Measurements from ENCODE around the gene LHX4.

LHX4 gene

DNA sequence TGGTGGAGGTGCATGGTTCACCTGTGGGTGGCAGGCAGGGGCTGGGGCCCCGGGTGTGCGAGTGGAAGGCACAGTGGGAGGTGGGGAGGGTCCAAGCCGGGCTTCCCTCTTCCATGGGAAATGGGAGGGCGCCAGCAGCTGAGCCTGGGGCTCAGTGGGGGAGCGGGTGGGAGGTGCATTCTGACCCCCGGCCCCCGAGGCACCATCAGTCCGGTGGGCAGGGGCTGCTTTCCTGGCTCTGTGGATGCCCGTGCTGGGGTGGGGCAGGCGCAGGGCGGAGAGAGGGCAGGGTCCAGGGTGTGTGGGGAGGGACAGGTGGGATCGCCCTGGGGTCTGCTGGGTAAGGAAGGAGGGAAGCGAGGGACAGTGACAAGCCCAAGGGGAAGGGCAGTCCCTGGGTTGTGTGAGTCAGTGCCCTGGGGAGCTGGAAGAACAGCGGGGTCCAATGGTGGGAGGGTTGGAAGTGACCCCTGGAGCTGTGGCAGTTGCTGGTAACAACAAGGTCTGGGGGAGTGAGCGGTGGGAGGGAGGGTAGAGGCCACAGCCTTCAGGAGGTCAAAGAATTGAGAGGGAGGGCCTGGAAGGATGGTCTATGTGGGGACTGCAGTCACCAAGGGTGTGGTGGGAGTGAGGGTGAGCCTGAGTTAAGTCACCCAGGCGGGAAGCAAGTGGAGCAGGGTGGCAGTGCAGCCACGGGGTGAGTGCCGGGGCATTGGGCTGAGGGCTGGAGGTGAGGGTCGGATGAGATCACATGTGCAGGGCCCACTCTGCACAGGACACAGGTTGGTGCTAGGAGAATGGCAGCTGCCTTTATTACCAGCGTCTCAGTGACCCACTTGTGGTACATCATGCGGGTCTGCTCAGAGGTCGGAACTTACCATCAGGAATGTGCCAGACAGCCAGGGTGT, 29.6 kb downstream of the LHX4 start:
- no peak for DNase-seq

DNA sequence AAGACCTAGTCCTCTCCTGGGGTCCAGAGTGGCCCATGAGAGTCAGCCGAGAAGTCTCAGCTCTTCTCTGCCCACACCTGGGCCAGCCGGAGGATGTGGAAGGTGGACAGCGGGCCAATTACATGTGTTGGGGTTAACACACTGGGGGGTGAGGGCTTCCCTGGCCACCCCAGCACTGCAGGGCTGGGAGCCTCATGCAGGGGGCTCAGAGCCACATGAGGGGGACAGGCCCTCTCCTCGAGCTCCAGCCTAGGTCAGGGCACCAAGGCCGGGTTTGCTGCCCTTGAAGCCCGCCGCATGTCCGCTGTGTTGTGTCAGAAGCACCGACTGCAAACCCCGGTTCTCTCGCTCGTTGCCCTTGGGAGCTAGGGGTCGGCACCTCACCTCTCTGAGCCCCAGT, 30.5 kb downstream of the LHX4 start:
- no peak for DNase-seq

DNA sequence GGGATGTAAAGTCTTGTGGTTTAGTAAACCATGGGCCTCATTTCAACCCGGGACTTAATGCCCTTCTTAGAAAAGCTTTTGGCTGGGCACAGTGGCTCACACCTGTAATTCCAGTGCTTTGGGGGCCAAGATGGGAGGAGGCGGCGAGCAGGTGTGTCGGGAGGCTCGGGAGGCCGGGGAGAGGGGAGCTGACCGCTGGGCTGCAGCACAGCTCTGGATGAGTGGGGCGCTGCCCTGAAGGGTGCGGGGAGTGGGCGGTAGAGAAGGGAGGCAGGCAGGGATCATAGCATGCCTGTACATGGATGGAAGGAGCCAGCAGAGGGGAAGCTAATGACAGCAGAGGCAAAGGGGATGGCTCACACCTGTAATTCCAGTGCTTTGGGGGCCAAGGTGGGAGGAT, 31.0 kb downstream of the LHX4 start:
- DNase-seq: no peak

DNA sequence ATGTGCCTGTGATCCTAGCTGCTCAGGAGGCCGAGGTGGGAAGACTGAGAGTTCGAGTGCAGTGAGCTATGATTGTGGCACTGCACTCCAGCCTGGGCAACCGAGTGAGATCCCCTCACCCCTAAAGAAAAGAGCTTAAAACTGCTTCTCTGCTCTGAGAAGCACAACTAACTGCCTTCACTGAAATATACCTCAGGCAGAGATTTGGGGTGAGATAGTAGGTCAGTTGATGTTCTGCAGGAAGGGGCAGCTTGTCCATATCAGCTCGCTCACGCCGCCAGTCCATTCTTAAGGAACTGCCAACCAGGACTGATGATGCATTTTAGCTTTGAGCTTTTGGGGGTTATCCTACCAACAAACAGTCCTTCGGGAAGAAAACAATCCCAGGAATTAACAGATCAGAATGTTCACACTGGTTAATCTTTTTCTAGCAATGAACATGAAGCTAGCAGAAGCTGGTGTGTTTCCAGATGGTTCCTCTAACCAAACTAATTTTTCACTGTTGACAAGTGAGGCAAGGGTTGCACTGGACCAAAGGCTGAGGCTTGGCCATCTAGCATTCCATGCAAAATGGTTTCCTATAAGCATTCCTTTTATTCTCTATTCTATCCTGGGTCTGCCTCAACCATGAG, 31.6 kb downstream of the LHX4 start:
- no peak for DNase-seq

DNA sequence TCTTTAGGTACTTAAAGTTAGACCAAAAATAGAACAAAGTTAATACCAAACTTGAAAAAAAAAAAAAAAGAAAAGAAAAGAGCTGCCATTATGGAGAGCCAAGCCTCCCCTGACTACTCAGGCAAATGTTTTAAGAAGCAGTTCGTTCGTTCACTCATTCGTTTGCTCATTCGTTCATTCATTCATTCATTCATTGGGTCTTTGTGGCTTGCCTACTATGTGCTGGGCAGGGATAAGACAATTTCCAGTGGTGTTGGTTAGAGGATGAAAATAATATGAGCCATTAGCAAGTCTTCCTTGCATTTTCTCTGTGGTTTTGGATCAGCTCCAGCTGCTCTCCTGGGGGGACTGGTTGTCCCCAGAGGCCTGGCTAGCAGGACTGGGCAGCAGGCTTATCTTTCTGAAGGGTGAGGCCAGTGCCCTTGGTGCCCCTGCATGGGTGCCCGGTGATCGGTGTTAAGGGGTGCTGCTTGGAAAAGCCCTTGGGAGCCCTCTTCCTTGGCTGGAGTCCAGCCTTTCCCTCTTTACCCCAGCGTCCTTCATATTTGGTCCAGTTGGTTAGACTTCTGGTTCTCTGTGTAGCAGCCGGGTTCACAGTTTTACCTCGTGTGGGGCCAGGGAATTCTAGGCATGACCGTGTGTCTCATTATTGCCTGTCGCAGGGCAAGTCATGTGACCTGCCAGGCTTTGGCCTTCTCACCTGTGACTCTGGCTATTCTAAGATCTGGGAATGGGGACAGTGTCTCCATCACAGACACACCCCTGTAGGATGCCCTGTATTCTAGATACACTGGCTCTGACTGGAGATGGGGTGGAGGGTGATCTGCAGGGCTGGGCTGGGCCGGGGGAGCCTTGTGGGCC, 32.8 kb downstream of the LHX4 start:
- no peak for DNase-seq

DNA sequence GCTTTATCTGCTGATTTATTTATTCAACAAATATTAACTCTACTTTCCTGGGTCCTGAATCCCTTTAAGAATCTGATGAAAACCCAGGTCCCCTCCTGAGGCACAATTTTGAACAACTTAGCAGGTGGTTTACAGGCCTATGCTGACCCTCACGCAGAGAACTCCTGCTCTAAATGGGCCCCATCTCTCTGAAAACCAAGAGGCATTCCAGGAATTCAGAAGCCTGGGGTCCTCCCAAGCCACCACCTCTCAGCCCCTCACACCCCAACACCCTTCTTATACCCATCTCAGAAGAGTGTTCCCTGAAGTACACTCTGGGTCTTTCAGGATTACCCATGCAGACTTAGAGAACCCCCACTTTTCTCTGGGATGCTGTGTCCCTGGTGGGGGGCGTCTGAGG, 34.5 kb downstream of the LHX4 start:
- DNase-seq: no peak

DNA sequence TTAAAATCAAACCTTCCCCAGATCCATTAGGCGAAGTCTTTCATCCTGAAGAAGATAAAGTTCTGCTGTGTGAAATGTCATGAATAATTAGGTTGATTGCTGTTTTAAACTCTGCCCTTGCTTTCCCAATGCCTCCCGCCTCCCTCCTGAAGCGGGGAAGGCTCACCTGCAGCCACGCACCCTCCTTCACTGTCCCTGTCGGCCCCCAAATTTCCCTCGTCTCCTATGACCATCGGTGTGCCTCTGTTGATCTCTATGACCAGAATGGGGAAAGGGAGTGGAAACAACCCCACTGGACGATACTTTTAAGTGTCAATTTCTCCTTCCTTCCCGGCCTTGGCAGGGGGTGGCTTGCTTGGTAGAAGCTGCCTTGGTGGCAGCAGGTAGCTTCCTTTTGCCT, 35.1 kb downstream of the LHX4 start:
- DNase-seq: no peak

DNA sequence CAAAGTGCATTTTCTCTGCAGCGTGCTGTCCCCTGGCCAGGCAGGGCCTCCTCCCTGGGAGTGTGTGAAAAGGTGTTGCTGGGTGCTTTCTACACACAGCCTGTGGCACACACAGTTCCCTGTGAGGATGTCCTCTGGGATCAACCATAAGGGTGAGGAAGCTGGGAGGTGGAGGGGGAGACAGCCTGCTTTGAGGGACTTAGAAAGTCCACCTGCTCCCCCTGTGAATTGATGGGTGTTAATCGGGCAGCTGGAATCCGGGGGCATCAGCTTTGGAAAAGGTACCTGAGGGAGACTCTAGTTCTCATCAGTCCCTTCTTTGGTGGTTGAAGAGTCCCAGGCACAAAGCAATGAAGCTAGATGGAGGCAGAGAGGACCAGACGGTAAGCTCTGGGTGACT, 35.8 kb downstream of the LHX4 start:
- DNase-seq: no peak

DNA sequence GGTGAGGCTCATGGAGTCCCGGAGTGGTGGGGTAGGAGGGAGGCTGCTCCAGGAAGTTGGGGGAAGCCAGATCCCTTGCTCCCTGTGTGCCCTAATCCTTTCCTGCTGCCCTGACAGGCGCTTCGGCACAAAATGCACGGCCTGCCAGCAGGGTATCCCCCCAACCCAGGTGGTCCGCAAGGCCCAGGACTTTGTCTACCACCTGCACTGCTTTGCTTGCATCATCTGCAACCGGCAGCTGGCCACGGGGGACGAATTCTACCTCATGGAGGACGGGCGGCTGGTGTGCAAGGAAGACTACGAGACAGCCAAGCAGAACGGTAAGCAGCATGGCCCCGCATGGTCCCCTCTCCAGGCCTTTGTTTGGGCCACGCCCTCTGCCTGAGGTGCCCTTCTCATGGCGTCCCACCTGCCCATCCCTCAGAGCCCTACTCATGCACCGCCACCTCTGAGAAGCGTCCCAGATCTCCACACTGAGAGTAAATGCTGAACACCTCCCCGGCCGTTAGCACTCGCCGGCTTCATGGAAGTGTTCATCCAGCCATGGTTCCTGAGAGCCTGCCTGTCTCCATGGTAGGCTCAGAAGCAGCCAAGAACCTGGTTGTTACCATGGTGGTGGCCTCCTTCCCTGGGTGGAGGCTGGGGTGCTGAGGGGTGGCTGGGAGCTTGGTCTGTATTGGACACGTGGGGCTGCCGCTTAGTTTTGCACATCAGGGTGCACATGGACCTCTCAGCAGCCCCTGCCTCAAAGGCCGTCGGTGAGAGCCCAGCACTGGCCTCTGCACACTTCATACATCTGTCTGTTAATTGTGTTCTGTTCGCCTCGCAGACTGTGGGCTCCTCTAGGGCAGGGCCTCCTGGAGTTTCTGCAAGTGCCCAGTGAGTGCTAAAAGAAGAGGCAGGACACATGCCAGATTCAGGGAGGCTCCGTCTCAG, 36.5 kb downstream of the LHX4 start:
- no peak for DNase-seq

DNA sequence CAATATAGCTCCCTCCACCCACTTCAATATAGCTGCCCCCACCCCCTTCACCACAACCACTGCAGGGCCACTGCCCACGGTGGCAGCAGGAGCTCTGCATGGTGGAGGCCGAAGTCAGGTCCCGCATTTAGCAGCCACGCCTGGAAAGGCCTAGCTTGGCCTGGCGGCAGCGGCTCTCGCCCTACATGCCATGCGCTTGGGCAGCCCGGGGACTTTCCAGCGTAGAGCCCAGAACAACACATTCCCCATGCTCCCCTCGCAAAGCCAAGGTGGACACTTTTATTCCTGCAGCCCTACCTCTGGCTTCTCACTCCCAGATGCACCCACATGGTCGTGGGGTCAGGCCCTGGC, 37.1 kb downstream of the LHX4 start:
- DNase-seq: no peak

DNA sequence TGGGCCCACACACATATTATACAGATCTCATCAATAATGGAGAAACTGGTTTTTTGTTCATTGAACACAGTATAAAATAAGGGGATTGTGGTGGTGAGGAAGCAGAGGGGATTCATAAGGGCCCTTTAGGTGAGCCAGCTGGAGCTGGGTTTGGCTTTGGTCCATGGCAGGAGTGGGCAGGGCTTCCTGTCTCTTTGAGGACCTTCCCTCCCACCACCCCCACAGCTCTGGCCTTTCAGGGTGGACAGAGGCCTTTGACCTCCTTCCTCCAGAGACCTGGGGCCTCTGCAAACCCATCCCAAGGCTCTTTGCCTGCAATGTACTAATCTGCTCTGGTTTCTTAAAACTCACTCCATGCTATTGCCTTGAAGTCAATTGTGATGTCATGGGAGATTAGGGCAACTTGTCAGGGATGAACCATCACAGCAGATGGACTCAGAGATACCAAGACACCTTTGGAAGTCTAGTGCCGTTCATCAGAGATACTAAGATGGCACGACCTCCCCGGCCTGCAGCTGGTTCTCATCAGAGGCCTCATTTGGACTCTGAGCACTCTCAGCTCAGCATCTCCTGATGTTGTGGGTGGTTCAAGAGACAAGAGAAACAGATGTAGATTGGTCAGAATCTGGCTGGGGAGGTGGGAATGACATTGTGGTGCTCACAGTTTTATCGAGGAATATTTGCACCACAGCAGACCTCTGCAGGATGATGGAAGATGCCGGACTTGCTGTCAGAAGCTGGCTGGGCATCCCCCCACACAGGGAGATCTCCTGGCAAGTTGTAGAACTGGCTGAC, 37.9 kb downstream of the LHX4 start:
- DNase-seq: no peak

DNA sequence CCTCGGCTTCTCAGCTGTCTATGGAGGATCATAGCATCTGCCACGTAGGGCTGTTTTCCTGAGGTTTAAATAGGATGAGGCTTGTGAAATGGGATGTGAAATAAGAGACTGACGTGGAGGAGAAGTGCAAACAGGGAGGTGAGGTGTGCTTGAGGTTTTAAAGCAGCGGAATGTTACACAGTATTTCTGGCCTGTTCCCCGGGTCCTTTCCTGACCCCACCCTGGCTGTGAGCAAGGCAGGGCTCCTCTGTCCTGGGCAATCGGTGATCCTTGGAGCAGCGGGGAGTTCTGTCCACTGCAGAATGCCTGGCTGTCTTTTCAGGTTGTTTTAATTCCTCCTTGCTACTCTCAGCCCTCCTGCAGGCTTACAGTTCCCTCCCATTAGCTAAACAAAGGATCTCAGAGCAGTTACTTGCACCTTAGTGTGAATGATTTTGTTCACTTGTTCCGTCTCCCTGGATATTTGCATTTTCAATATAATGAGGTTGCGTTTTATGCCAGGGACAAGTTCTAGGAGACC, 38.6 kb downstream of the LHX4 start:
- no peak for DNase-seq

DNA sequence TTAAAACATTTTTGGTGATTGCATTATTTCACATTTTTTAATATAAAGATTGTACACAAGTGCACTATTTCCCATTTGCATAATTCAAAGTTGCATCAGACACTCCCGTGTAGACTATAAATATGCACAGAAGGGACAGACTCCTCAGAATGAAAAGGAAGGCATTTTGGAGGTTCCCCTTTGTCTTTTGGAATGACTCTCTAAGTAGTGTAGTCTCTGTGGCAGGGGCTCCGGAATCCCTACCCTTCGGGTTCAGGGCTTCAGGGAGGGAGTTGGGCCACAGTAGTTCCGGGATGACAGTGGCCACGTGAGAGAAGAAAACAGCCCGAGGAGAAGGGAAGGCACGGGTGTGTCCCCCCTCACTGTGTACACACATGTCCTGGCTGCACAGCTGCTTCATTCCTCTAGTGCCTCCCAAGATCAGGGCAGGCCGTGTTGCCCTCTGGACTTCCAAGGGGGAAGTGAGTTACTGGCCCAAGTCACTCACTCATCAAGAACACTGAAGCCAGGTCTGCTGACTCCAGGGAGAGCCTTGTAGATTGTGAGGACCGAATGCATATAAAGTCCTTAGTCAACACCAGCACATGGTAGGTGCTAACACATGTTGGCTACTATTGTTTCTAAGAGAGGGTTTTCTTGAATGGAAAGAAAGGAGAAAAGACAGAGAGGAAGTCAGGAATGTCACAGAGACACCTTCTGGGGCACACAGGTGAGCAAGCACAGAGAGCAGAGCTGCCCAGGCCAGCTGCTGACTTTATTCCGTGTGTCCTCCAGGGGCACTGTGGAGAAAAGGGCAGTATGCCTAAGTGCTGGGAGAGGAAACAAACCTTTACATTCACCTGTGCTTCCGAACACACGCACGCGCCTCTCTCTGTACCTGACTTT, 39.8 kb downstream of the LHX4 start:
- DNase-seq: no peak

DNA sequence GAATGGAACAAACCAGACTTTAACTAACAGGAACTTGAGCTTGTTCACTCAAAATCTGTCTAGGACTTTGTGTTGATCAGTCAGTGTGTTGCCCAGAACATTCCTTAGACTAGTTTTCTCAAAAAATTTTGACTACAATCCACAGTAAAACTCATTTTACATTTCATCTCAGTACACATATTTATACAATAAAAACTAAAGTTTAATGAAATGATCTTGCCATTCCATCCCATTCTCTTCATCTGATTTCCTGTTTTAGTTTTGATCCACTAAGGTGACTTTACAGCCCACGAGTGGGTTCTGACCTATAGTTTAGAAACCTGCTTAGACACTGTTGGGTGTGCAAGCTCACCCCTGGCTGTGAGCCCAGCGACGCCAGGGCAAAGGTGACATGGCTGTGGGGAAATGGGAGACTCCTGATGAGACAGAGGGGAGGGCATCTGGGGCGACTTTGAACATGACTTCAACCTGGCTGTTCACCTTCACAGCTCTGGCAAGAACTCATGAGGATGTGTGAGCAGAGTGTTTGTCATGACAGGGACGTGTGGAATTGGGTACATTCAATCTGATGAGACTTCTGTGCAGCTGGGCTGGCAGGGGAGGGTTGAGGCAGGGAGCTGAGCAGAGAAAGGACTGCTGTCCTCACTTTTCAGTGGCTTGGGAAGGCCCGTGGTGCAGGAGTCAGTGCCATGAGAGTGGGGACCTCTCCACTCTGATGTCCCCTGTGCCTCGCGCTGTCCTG, 40.6 kb downstream of the LHX4 start:
- no peak for DNase-seq

DNA sequence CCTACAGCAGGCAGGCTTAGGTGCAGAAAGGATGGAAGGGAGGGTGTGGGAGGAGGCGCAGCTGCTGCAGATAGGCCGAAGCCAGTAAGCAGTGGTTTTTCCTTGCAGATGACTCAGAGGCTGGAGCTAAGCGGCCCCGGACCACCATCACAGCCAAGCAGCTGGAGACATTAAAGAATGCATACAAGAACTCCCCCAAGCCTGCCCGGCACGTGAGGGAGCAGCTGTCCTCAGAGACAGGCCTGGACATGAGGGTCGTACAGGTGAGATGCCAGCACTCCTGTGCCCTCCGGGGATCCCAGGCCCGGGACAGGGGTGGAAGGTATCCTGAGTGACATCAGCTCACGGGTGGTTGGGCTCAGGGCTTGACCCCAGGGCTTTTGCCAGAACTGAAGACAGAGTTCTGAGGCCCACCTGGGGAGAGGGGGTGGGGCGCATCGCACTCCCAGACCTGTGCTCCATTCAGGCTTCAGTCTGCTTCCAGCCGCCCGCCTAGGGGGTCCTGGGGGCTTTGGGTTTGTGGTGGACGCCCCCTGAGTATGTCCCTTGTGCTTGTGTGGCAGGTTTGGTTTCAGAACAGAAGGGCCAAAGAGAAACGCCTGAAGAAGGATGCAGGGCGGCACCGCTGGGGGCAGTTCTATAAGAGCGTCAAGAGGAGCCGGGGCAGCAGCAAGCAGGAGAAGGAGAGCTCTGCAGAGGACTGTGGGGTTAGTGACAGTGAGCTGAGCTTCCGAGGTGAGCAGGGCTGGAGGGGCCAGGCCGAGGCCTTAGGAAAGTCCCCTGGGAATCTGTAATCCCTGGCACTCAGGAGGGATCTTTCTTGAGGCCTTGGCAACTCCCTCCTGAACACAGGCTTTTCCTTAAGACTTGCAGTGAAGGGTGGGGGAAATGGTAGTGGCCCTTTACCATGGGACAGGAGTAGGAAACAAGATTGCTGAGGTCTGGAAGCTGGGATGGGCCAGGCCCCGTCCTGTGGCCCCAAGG, 41.5 kb downstream of the LHX4 start:
- DNase-seq: peak; percentile 61

DNA sequence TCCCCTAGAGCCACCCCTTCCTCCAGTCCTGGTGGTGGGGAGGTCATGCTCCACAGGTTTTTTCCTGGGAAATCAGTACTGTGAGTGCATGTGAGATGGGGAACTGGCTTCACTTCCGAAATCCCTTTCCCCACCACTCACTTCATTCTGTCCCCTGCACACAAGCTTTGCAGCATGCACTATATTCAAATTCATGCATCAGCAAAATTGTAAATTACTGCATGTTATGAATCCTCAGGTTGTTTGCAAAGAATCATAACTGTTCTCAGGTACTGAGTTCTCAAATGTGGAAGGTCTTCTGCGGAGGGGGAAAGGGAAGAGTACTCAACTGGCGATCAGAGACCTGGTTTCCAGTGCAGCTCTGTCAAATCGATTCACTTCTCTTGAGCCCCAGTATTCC, 42.3 kb downstream of the LHX4 start:
- DNase-seq: no peak

DNA sequence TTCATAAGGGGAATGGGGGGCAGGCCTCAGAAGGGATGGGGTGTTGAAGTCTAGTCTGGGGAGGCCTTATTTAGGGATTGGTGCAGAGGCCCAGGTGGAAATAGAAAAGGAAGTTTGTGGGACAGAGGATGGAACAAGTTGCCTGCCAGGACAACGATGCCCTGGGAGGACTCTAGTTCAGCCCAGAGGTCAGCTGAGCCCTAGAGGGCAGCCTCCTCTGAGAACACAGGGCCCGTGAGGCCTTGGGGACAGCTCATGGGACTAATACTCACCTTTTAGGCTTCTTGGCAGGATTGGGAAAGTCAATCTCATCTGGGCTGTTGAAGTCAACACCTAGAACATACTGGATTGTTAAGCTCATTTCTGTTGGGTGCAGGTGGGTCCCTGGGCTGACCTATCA, 43.0 kb downstream of the LHX4 start:
- DNase-seq: no peak

DNA sequence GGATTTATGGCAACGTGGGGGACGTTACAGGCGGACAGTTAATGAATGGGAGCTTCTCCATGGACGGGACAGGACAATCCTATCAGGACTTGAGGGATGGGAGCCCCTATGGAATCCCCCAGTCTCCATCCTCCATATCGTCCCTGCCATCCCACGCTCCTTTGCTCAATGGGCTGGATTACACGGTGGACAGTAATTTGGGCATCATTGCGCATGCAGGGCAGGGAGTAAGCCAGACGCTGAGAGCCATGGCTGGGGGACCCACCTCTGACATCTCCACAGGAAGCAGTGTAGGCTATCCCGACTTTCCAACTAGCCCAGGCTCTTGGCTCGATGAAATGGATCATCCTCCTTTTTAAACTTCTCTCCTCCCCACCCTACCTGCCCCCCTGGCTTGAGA, 44.2 kb downstream of the LHX4 start:
- no peak for DNase-seq

All from NCI-H226 (cell line).